Sciatic nerve (tissue), 2 donors: ENCODE results near the gene TENT4B. TPM values are rescaled to one million over a fixed set of nuclear protein-coding genes. Genes with fewer than 3 reads are reported as not detected.

Experiments used
- ATAC-seq: fragments of 200-7000 bp; cut with Tn5 transposase; one replicate; pipeline ENCODE4 v1.9.1; 2020; ENCODE audit warnings: mild to moderate bottlenecking, moderate library complexity
- DNase-seq: peaks from one replicate; pipeline ENCODE4 v3.0.0-alpha.2; 2020; ENCODE audit warnings: low spot score
- intact Hi-C: fragments of 100-400 bp; cut with DNase I; formaldehyde crosslinking; loops from one replicate; pipeline ENCODE4 v1.14.2; 2022
- total RNA-seq: library from RNA; stranded (reverse); fragmentation: NEBNext Ultra II Directional; extraction: Animal tissue kit (Norgen Biotek cat#: 25700); gene quantifications from one replicate; pipeline ENCODE4 v1.2.1, GENCODE V29; 2021
- donor health status: DM: no; HTN: no; CAD: no.
- donor health status: DM: no; HTN: no; CAD: no.

Gene TENT4B
- total RNA-seq, 1 donor from 2014 or later: 12.5 TPM

DNA sequence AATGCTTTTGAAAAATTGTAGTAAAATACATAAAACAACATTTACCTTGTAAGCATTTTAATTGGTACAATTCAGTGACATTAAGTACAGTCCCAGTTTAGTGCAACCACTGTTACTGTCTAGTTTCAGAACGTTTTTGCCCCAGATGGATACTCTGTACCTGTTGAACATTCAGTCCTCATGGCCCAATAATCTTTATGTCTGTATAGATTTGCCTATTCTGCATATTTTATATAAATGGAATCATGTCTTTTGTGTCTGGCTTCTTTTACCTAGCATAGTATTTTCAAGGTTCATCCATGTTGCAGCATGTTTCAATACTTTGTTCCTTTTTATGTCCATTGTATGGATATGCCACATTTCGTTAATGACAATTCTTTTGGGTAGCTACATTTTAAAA, 37.2 kb downstream of the TENT4B start:
- no peak for ATAC-seq
- DNase-seq: no peak
- intact Hi-C loops: no loop called here

DNA sequence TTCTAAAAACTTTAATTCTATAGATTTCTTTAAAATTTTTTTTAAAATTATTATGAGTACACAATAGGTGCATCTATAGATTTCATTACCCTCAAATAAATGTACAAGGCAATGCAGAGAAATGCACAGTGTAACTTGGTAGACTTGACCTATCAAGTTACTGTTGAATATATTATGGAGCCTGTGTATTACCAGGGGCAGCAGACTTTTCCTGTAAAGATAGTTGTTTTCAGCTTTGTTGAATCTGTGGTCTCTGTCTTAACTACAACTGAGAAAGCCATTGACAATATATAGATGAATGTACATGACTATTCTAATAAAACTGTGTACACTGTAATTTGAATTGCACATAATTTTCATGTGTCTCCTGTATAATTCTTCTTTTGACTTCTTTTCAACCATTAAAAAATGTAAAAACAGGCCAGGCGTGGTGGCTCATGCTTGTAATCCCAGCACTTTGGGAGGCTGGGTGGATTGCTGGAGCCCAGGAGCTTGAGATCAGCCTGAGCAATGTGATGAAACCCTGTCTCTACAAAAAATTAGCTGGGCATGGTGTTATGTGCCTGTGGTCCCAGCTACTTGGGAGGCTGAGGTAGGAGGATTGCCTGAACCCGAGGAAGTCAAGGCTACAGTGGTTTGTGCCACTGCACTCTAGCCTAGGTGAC, 39.4 kb downstream of the TENT4B start:
- ATAC-seq (no peak), DNase-seq (no peak)
- intact Hi-C loops: no loop called here

DNA sequence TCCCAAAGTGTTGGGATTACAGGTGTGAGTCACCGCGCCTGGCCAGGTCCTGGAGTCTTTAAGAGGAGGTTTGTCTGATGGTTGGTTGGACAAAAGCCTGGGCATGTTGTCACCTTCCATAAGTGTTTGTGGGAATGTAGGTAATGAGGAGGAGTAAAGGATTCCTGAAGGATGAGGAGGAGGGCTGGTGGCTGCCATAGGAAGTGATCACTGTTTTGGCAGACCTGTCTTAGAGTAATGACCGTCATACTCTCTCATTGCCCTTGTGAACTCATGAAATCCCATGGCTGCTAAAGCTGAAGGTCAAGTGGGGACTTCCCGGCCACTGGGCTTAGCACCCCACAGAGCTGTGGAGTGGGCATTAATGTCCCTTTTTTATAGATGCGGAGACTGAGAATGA, 40.5 kb downstream of the TENT4B start:
- no peak for ATAC-seq
- DNase-seq: no peak
- intact Hi-C loops: no loop called here

DNA sequence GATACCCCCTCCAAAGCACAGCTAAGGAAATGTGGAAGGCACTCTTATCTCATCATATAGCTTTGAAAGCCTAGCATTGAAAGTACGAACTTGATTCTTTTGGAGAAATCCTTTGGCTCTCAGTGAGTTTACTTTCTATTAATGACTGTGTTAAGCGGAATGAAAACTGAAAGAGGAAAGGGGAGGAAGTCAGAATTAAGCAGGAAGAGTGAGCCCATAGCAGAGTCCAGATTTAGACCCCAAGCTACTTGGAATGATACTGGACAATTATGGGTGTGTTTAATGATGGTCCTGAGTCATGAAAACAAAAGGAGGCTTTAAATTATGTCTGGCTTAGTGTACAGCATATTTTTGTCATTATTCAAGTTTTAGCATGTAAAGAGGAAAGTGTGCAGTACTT, 42.2 kb downstream of the TENT4B start:
- no peak for ATAC-seq
- DNase-seq: no peak
- intact Hi-C loops: no loop called here

DNA sequence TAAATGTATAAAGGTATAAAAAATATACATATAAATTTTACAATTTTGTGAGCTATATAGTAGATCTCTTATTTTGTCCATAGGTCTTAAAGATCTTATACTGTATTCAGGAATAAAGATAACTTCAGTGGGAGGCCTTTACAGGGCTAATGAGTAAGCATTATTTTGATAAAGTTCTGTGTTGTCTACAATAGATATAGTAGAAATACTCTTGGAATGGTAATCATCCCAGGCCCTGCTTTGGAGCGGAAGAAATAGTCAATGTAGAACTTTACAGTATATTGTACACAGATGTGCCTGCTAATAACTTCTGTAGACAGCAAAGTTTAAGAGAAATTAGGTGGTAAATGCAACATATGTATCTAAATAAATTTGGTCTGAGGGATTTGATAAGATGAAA, 42.6 kb downstream of the TENT4B start:
- intact Hi-C loops: no loop called here
- ATAC-seq (no peak), DNase-seq (no peak)

DNA sequence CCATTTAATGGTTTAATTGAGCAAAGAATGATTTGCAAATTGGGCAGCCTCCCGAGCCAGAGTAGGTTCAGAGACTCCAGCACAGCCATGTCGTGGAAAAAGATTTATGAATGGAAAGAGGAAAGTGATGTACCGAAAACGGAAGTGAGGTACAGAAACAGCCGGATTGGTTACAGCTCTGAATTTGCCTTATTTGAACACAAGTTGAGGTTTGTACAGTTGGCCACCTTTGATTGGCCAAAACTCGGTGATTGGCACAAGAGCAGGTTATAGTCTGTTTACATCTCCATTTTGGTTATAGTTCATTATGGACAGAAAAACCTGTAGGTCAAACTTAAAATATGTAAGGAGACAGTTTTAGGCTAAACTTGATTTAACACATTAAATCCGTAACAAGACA, 44.5 kb downstream of the TENT4B start:
- intact Hi-C loops: no loop called here
- DNase-seq (no peak), ATAC-seq (no peak)

DNA sequence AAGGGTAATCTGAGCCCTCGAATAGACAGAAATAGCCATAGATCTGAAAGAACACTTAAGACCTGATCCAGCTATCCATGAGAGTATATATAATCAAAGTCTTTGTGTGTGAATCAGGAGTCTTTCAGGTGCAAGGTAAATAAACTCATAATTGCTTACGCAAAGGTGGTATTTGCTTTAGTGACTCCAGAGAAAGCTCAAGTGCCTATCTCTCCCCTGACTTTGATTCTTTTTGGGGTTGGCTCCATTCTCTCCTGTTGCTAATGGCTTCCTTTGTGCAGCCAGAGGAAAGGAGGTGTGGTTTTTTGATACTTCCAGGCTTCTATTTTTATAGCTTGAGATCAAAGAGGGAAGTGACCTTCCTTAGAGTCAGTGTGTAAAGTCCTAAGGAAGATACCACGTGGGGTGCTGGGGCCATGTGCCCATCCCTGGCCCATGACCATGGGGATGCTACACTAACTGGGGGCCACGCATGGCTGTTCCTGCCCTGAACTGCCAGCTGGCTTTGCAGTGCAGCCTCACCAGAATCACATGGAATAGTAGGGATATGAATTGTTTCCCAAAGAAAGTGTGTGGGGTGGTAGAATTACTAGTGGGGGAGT, 45.8 kb downstream of the TENT4B start:
- no peak for ATAC-seq
- intact Hi-C loops: no loop called here
- no peak for DNase-seq

DNA sequence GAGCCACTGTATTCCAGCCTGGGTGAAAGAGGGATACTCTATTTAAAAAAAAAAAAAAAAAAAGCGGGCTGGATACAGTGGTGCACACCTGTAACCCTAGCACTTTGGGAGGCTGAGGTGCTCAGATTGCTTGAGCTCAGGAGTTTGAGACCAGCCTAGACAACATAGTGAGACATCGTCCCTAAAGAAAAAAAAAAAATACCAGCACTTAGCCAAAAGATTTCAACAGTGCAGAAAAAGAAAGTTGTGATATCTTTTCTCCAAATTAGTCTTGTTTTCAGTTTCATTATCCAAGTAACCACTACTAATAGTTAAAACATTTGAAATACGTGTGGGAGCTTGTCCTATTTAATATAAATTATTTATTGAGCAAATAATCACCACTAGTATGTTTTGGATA, 48.7 kb downstream of the TENT4B start:
- ATAC-seq (peak; percentile 23), DNase-seq (no peak)
- intact Hi-C loops: no loop called here

DNA sequence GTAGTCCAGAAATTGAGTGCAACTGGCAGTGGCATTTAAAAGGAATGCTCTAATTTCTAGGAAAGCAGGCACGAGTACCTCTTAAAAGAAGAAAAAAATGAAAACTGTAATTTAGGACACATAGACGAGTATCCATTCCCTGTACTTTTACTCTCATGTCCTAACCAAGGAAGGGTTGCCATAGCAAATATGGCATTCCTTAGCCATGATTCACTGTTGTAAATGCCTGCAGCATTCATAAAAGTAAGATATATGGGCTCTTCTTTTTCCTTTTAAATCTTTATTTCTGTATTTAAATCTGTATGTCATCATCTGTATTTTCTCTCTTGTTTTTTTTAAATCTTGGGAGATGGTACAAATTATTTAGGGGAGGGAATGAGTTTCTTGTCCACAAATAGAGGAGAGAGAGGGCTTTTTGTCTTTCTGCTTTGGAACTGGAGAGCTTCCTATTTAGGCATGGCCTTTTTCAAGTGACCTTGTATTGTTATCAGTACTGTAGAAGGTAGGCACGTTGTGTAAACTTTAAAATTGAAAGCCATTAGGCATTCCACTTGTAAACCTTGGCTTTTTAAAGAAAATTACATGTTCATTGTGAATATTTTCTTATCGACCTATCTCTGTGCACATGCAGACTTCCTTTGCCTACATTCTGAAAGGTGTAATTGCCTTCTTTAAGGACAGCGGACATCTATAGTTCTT, 50.0 kb downstream of the TENT4B start:
- intact Hi-C loops: no loop called here
- no peak for DNase-seq
- peak; percentile 92 for ATAC-seq

DNA sequence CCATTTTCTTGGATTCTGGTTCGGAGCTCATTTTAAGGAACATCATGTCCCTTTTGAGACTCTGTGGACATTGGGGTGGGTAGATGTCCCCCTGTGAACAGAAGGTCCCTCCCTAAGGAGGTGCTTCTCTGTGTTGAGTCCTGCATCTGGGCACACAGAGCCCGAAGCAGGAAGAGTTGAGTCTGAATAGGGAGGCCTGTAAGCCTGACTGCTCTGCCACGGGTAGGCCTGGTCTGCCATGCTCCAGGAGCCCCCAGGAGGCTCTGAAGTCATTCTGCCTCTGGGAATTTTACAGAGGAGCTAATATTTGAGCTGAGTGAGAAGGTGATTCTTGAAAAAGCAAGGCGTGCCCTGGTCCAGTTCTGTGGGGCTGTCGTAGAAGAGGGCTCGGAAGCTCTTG, 50.6 kb downstream of the TENT4B start:
- ATAC-seq: peak; percentile 7
- DNase-seq: no peak
- intact Hi-C loops: no loop called here

DNA sequence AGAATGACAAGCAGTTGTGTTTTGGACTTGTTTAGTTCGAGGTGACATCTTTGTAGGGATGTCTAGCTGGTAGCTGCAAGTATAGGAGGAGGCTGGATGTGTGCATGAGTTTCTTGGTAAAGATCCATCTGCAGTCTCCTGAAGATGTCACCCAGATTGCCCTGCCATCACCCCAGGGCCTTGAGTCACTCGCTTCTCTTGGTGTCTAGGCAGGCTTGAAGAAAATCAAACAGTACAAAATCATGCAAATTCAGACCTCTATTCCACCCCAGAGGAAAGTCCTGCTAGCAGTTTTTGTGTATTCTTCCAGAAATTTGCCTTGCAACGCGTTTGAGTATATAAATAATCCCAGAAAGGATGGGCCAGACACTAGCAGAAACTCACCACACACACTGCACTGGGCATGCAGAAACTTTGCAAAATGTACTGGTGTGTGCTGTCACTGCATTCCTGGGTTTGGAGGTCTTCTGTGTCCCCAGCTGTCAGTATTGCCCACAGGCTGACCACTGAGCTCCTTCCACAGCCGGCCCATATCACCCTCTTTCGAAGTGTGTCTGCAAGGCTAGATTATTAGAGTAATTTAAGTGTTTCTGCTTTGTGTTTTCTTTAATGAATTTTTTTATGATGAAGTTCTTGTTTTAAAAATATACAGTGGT, 51.5 kb downstream of the TENT4B start:
- DNase-seq: no peak
- intact Hi-C loops: no loop called here

DNA sequence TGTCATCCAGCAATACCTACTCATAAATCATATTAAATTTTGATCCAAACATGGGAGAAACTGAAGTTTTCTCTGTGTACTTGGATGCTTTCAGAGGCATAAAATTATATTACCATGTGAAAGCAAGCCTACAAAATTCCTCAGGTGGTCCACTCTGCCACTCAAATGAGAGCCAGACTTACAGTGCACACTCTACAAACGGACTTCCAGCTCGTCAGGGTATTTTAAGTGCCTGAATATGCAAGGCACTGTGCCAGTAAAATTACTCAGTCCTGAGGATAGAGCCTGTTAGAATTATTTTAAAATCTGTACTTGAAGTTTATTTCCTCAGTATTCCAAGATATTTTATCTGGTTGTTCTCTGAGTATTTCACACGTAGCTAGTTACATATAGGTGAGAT, 54.5 kb downstream of the TENT4B start:
- no peak for ATAC-seq
- intact Hi-C loops: no loop called here

More for the DNA sequence above, 51.5 kb downstream of the TENT4B start:
- ATAC-seq: peak; percentile 20

DNA sequence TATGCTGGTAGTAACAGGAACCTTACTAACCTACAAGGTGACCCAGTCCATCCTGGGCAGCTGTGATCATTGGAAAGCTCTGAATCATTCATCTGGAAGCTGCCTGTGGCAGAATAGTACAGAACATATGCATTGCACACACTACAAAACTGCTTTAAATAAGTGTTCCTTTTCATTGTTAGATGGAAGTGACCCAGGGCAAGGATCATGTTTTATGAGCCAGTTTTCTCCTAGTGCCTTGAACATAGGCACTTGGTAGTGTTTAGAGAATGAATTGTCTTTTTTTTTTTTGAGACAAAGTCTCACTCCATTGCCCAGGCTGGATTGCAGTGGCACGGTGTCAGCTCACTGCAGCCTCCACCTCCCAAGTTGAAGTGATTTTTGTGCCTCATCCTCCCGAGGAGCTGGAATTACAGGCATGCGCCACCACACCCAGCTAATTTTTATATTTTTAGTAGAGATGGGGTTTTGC, 55.4 kb downstream of the TENT4B start:
- ATAC-seq (no peak), DNase-seq (no peak)
- intact Hi-C loops: no loop called here

More for the DNA sequence above, 54.5 kb downstream of the TENT4B start:
- DNase-seq: no peak

DNA sequence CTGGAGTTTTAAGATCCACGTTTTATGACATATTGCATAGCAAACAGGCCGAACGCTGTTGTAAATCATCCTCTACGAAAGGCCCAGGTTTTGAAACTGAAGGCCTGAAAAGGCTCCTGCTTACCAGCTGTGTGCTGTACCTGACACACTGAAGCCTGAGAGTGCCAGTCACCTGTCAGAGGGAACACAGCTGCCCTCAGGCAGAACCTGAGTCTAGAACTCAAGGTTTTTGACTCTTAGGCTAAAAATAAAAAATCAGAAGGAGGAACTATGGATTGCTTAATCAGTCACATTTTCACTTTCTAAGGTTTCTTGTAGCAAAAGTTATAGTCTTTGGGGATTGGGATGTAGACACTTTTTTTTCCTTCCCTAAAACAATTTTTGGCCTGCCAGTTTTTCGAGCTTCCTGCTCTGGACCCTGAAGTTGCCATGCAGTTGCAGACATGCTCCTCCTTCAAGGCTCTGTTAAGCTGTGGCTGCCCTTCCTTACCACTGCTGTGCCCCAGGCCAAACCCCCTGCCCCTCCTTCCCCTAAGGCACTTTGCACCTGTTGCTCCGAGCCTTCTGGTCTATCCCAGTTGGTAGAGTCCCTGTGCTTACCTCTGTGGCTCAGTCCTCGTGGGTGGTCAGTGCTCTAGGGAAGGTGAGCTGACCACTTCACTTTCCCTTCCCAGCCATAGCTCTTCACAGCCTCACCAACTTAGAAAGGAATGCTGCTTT, 56.6 kb downstream of the TENT4B start:
- intact Hi-C loops: loop anchor here (10.0 kb wide), 2 partner anchors 155 to 185 kb away; partner anchors contain the start of genes BRD7 and CNEP1R1
- DNase-seq: no peak
- ATAC-seq: peak; percentile 22

DNA sequence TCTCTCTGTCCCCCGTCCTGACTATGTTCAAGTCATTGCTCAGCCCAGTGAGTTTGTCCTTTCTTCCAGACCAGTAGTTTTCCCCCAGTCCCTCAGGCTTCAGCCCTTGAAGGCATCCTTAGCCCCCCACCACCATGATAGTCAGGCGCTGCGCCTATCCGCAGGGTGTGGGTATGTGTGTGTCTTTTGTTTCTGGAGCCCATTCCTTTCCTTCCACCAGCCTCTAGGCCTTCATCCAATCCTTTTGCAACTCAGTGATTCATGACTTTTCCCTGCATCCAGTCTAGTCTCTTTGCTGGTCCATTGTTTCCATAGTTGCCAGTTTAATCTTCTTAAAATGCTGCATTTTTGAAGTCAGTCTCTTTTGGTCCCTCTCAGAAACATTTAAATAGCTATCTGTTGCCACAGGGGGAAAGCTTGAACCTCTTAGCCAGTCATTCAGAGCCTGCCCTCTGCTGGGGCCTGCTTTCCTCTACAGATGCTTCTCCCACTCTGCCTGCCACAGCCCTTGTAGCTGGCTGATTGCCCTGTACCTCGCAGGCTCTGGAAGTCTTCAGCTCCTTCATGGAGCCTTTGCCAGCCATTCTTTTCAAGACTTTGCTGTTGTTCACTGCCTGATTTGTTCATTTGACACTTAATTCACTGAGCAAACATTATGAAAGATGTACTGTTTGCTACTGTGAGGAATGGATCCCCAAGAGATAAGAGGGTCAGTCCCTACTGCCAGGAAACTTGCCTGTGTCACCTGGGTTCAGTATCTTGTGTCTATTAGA, 57.3 kb downstream of the TENT4B start:
- ATAC-seq (peak; percentile 94), DNase-seq (peak; percentile 85)
- intact Hi-C loops: loop anchor here (10.0 kb wide), 2 partner anchors 154 to 186 kb away; partner anchors contain the start of genes BRD7 and CNEP1R1

DNA sequence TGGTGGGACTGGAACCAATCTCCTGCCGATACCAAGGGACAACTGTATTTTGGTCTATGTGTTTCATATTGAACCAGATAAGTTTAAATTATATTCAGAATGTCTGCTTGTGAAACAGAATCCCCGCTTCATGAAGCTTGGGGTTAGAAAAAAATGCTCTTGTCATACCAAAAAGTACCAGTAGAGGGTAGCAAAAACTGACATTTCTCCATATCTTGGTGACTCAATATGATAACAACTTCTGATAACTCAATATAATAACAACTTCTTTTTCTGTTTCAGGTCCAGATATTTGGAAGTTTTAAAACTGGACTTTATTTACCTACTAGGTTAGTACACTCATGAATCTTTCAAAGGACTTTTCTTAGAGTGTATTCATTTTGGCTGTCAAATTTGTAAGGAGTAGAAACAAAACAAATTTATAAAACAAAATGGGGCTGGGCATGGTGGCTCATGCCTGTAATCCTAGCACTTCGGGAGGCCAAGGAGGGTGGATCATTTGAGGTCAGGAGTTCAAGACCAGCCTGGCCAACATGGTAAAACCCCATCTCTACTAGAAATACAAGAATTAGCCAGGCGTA, 60.9 kb downstream of the TENT4B start:
- intact Hi-C loops: loop anchor here (10.0 kb wide), 2 partner anchors 151 to 189 kb away; partner anchors contain the start of genes BRD7 and CNEP1R1
- DNase-seq (no peak), ATAC-seq (no peak)

DNA sequence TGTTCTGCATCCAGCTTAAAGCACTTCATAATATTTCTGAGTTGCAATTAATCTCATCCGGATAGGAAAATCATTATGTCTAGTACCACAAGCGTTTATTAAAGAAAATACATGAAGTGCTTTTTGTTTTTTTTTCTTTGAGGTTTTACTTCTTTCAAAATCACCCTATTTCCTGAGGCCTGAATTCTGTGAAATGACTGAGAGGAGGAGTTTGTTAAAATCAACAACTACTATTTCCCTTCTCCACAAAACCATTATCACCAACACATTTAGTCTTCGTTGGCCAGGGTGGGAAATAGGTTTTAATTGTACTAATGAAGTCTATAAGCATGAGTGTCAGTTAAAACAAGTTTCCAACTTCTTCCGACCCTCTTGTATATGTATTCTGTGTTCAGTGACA, 62.6 kb downstream of the TENT4B start:
- intact Hi-C loops: loop anchor here (10.0 kb wide), 2 partner anchors 149 to 191 kb away; partner anchors contain the start of genes BRD7 and CNEP1R1
- no peak for ATAC-seq
- DNase-seq: no peak

DNA sequence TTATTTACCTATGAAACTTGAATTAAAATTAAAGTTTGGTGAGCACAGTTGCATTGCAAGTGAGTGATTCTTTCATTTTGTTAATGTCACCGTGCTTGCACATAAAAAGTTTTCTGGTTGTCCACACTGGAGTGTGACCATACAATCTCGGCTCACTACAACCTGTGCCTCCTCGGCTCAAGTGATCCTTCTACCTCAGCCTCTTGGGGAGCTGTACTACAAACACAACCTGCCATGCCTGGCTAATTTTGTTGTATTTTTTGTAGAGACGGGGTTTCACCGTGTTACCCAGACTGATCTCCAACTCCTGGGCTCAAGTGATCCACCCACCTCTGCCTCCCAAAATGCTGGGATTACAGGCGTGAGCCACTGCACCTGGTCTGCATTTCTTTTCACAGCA, 63.1 kb downstream of the TENT4B start:
- intact Hi-C loops: loop anchor here (10.0 kb wide), 2 partner anchors 149 to 191 kb away; partner anchors contain the start of genes BRD7 and CNEP1R1
- ATAC-seq (no peak), DNase-seq (no peak)
